GM19463 (cell line): Measurements from ENCODE around the gene JAKMIP2.

Source experiments
- ATAC-seq: cut with Tn5 transposase; IDR thresholded peaks from one replicate; pipeline ENCODE4 v1.9.1; 2021; ENCODE audit warnings: mild to moderate bottlenecking, moderate library complexity; ENCODE audit not compliant: unreplicated experiment

JAKMIP2 gene

DNA sequence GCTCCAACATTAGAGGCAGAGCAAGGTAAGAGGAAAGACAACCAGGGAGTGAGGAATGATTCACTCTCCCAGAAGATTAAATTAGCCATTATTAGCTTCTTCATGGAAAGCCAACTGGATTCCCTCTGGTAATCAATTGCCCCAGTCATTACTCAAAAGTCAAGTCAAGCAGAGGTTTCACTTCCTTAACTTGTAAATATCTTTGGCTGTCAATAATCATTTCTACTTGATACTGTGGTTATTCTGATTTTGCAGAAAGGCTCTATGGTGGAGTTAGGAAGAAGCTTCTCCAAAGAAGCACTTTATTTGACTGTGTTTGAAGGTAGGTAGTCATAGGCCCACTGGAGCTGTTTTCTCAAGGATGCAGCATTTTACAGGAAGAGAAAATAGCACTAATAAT lies 78.0 kb downstream of the JAKMIP2 start:
- ATAC-seq = no peak

DNA sequence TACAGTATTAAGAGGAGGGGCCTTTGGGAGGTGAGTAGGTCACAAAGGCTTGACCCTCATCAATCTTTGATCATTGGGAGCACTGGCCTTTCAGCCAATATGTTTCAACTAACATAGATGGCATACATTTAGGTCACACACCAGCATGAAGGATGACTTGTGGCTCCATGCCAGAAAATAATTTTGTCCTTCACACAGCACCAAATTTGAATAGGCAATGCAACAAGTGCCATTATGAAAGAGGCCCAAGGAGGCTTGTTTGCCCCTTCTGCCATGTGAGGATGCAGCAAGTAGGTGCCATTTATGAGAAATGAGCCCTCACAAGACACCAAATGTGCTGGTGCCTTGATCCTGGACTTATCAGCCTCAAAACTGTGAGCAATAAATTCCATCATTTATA lies 81.1 kb downstream of the JAKMIP2 start:
- no peak for ATAC-seq

DNA sequence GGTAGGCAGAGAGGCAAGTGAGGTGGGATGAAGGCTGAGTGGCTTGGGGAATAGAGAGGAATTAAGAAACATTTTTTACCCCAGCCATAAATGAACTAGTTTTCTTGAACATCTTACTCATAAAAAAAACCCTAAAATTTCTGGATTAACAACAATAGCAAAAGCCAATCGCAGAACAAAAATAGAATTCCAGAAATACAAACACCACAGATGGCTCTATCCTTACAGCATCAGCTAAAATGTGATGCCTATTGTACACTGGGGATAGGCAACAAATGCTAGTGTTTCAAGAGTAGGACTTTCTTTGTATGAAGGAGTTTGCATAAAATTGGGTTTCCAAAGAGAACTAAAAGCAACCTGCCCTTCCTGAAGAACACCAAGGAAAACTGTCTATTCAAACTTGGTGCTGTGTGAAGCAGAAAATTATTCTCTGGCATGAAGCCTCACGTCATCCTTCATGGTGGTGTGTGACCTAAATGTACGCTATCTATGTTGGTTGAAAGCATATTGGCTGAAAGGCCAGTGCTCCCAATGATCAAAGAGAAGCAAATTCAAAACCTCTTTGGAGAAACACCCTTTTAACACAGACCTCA lies 82.9 kb downstream of the JAKMIP2 start:
- no peak for ATAC-seq

DNA sequence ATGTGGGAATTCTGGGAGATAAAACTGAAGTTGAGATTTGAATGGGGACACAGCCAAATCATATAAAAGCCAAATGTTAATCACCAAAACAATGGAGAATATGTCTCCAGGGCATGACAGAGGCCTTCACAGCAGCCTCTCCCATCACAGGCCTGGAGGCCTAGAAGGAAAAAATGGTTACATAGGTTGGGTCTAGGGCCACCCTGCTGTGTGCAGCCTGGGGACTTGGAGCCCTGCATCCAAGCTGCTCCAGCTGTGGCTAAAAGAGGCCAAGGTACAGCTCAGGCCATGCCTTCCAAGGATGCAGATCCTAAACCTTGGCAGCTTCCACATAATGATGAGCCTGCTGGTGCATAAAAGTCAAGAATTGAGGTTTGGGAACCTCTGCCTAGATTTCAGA lies 85.1 kb downstream of the JAKMIP2 start:
- no peak for ATAC-seq

DNA sequence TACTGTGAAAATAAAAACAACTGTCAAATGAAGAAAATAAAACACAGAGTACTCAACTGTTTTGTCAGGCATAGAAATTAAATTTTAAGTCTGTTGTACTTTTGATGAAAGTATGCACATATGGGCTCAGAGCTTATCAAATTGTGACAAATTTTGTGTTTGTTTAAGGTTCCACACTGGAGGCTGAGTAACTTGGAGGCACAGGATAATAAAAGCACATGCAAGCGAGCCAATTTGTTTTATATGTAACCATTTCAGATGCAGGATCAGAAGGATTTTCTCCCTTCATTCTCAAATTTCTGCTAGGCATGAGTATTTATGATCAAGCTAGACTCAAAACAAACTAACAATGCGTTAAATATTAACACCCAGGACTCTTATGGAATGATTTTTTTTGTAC lies 87.8 kb downstream of the JAKMIP2 start:
- ATAC-seq = no peak

DNA sequence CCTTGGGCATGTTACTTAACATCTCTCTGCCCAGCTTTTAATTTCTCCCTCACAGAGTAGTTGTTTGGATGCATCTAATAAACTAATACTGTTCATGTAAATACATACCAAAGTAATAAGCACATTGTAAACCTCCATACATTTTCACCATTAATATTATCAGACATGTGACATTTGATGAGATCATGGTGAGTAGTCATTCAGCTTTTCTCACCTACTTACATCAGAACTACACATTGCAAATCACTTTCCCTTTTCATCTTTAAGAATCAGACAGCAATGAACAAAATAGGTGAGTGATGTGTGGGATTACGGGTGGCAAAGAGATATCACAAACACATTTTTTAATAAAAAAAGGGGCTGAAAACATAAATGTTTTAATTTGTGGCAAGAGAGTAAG lies 89.3 kb downstream of the JAKMIP2 start:
- no peak for ATAC-seq

DNA sequence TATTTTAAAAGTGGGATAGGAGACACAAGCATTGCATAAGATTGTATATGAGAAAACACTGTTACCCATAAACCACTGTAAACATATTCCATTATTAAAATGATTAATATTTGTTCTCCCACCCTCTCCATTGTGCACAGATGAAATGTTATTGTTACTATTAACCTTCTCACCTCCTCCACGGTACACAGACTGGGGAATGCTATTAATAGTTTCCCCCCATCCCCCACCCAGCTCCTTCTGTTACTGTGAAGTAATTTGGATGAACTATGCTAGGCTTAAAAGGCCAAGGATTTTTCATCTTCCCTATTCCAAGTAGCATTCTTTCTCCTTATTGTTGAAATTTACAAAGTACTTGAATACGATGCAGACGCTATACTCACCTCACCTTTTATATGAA lies 91.4 kb downstream of the JAKMIP2 start:
- no peak for ATAC-seq

DNA sequence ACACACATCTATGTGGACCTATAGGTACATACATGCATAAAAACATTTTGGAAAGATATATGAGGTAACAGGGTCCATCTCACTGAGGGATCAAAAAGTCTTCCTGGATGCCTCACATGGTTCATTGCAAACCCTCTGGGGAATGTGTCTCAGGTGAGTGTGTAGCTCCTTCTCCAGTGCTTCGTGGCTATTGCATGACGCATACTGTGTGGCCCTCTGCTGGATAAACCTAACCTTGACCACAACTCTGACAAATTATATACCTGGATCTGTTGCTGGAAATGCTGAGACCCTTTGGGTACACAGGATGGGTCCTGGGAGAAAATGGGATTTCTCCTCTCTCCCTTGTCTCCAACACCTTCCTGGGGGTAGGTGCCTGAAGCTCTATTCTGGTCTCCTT lies 91.9 kb downstream of the JAKMIP2 start:
- no peak for ATAC-seq

DNA sequence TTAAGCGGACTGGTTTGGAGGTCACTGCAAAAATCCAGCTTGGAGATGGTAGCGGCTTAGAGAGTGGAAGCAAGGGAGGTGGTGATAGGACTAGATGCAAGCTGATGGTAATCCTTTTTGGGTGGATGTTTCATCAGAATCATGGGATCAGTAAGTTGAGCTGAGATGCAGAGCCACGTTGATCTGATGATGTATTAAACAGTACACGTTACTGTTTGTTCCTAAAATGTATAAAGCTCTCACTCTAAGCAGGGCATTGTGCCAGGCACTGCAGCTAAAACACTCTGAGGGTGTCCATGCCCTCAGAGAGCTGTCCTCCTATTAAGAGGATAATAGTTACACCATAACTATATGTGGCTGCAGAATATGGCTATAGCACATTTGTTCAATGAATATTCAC lies 93.1 kb downstream of the JAKMIP2 start:
- no peak for ATAC-seq

DNA sequence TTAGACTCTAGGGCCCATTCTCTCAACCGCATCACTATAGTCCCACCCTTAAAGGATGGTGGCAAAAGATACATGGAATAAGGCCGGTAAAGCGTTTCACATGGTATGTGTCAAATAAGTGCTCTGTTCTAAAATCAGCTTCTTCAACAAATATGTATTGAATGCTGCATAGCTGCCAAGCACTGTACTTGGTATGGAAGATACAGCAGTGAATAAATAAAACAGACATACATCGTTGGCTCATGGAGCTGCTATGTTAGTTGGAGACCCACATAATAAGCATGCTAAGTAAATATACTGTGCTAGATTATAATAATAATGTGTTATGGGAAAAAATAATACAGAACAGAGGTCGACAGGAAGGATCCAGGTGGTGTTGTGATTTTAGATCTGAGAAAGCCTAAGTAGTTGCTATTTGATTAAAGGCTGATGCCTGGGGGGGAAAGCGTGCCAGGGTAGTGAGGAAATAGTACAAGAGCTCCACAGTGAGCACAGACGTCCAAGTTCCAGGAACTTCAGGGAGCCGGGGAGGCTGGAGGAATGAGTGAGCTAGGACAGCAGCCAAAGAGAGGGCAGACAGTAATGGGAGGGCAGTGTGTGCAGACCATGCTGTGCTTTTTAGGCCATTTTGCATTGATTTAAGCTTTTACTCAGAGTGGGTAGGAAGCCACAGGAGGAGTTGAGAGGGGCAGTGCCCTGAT lies 93.7 kb downstream of the JAKMIP2 start:
- no peak for ATAC-seq

DNA sequence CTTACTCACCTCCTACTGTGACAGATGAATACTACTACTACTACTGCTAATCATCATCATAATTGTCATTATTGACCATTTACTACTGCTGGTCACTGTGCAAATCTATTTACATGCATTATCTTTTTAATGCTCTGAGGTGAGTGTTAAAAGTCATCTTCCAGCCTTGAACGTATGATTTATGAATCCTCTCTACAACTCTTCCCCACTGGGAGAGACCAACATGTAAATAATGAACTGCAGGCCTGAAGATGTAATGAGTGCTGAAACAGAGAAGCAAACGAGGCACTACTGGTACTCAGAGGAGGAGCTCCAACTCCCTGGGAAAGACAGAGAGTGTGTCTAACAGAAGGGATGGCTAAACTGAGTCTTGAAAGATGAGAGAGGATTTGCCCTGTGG lies 95.4 kb downstream of the JAKMIP2 start:
- no peak for ATAC-seq

DNA sequence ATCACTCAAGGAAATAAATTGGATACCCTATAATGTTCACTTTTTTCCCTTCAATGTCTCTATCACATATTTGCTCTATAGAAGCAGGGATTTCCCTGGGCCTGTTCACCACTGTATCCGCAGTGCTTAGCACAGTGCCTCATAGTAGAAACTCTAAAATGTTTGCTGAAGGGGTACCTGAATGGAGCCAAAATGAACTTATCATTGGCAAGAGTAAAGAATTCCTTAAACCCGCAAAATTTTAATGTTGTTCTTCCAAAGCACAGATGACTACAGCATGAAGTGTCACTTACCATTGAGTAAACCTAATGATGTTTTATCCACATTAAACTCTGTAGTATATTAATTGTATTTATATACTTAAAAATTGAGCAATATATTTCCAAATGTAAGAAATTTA lies 96.1 kb downstream of the JAKMIP2 start:
- ATAC-seq = no peak

DNA sequence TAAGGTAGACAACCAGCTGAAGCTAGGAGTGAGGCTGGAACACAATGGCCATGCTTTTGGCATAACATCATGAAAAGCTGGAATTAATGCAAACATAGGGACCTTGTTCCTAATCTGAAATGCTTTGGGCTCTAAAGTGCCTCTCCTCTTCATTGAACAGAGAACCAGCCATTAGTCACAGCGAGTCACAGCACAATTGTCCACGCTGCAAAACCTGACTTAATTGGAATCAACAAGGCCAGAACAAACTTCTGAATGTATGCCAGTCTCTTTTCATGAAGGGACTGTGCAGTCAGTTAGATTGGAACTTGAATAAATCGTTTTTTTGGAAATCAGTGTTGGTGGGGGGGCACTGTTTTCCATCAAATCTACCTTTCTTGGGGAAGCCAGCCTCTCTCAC lies 96.5 kb downstream of the JAKMIP2 start:
- no peak for ATAC-seq

DNA sequence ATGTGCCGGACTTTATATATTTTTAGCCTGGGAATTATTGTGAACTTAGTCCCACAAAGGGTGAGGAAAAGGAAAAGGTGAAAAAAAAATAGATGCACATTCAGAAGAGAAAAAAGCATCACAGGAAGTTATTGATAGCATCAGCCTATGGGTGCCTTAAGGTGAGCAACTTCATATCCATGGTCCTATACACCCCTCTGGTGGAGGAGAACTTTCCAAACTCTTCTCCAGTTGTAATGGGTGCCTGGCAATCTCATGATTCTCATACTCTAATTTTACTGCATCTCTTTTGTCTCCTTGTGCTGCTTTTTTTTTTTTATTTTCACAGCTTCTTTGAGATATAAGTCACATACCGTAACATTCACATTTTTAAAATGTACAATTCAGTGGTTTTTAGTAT lies 107.4 kb downstream of the JAKMIP2 start:
- no peak for ATAC-seq

DNA sequence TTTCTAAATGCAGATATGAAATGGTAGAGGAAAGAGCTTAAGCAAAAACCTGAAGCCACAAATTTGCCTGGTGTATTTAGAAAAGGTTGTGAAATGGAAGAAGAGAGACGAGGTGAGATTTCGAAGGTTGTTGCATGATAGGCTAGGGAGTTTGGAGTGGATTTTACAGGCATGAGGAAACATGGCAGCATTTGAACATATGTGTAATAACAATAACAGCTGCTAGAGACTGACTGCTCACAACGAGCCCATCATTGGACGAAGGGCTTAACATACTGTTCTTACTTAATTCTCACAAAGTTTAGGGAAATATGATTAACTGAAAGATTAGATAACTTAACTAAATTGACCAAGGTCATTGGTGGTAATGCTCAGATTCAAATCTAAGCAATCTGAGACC lies 108.1 kb downstream of the JAKMIP2 start:
- no peak for ATAC-seq

DNA sequence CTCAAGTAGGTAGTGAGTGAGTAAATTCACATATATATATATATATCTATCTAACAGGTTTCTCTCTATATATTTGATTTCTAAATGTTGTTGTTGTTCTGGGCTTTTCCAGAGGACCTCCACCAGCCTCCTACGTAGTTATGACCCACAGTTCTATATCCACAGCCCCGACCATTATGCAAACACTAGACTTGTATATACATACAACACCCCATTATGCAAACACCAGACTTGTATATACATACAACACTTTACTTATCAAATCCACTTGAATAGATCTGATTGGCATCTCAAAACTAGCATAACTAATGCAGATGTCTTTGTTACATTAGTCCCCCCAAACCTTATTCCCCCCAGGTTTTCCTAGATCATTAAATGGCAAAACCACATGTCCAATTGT lies 108.7 kb downstream of the JAKMIP2 start:
- no peak for ATAC-seq

DNA sequence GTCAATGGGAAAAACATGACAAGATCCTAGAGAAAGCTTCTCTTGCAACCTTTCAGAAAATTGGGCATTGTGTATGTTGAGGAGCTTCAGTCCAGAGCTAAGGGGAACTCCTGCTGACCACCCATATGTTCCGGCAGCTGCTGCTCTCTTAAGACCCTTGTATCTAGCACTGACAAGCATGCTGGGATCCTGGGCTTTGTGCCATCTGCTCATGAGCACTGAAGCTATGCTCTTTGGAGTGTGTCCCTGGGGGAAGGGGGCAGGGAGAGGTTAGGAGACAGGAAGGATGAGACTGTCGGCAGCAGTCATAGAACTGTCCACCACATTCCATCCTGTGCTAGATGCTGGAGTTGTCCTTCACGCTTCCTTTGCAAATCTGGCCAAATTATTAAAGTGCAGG lies 109.3 kb downstream of the JAKMIP2 start:
- ATAC-seq = no peak

DNA sequence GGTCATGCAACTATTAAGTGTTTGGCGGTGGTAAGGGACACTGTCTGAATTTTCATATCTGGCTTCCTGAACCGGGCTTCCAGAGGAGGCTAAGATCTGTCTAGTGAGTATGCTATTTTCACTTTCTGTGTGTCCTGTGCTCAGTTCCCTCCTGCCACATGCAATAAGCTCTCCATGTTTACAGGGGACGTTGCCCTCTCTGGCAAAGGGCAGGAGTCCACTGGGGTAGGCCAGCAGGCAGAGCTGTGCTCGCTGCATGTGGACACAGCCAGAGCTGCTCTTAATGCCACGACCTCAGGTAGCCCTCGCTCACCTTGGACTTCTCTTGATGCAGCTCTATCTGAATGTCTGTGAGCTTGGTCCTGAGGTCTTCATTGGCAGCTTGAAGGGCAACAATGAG lies 111.2 kb downstream of the JAKMIP2 start:
- no peak for ATAC-seq

DNA sequence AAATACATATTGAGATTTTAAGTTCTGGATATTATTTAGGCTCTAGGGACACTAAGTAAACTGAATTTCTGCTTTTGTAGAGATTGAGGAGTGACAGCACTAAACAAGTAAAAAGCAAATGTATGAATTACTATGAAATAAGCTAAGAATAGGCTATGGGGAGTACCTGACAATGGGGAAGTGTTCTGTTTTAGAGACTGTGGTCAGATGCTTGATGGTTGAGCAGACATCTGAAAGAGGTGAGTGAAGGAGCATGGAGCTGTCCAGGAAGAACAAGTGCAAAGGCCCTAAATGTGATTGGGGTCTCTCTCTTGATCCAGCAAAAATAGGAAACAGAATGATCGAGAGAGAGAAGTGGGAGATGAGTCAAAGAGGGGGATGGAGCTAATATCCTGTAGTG lies 111.7 kb downstream of the JAKMIP2 start:
- ATAC-seq = no peak

DNA sequence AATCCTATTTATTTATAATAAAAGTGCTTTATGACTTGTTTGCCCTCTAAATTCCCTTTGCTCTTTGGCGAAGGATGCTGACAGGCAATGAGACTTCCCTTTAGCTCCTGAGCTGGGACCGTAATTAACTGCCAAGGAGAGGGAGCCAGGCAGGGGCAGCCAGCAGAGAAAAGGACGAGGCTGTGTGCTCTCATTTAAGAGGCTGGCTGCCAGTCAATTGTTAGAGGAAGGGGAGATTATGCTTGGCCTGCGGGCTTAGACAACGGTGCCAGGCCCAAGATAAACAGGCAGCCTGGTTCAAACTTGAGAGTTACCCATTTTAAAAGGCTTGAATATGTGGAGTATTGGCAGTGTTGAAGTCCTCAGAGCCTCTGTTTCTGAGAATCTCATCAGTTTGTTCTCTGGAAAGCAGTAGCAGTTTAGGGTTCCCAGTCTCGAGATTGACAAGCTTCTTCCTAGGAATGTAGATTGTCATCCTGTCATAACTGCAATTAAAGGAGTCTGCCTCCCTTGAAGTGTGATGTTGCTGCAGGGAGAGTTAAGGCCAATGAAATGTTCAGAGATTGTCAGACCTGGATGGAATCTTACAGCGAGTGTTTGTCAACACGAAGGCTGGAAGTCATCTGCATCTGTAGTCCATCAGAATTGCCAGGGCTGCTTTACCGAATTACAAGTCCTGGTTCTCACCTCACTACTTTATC lies 113.2 kb downstream of the JAKMIP2 start:
- ATAC-seq = no peak

DNA sequence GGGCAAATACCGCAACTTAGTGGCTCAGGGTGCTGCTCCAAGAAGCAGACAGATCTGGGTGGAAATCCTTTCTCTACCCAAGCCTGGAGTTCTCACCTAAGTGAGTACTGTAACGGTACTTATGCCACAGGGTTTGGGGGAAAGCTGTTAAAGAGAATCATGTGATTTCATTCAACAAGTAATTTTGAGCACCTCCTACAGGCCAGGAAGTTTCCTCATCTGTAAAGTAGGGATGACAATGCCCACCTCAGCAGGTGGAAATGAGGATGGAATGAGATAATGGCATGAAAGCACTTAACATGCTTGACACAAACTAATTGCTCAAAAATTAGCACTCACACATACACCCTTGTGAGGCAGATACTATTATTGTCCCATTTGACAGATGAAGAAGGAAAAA lies 114.1 kb downstream of the JAKMIP2 start:
- no peak for ATAC-seq

DNA sequence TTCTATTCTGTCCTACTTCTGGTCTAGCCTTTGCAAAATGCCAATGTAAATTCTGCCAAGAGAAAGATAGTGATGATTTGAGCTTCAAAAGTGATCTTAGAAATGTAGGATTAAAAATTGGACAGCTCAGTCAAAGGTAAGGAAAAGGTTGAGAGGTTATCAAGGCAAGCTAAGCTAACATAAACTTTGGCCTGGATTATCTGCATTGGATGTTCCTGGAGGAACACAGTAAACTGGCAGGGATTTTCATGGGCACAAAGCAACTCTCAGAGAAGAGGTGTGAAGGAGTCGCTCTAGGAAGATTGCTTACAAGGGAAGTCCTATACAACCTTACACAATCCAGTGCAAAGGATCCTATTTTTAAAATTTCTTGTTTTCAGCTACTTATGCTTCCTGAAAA lies 115.2 kb downstream of the JAKMIP2 start:
- ATAC-seq = no peak

DNA sequence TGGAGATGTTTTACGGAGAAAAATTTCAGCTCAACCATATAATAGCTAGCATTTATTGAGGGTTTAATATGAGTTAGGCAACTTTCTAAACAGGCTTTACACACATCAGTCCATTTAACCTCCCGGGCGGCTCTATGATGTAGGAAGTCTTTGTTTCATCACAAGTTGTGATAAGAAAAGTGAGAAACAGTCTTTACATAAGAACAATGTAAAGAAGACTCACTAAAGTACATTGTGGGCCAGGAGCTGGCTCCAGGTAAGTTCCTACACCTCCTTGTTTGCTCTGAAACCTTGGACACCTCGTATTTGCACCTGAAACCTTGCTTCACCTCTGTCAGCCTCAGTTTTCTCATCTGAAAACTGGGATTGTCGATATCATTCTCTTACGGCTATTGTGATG lies 116.1 kb downstream of the JAKMIP2 start:
- ATAC-seq = no peak
